OCI-LY3 (cell line): ENCODE results near the gene TM4SF5.

Experiments used
- H2AFZ ChIP-seq: fragments of 200-600, 300-600 bp; shearing (Covaris generic); 2 replicates; pipeline ENCODE4 v1.6.0; 2014; ENCODE audit warnings: antibody characterized with exemption, low read depth, low read length
- H3K27ac ChIP-seq: fragments of 200-600, 300-600 bp; sonication (generic); 2 replicates; pipeline ENCODE4 v1.5.1; 2014; ENCODE audit warnings: mild to moderate bottlenecking, low read length, moderate library complexity, mixed read lengths
- H3K27me3 ChIP-seq: fragments of 200-600, 300-600 bp; sonication (generic); 2 replicates; pipeline ENCODE4 v1.6.1; 2014; ENCODE audit warnings: low read depth, low read length, mixed read lengths
- H3K36me3 ChIP-seq: fragments of 200-600, 300-600 bp; sonication (generic); replicated peaks from 2 replicates; pipeline ENCODE3; 2014; ENCODE audit warnings: low read depth, low read length, mixed read lengths
- H3K4me1 ChIP-seq: fragments of 300-600, 200-600 bp; sonication (generic); 2 replicates; pipeline ENCODE4 v1.6.1; 2014; ENCODE audit warnings: low read length, mixed read lengths
- H3K4me2 ChIP-seq: fragments of 200-600, 300-600 bp; sonication (generic); 2 replicates; pipeline ENCODE4 v1.6.1; 2014; ENCODE audit warnings: low read length, mixed read lengths
- H3K4me3 ChIP-seq: fragments of 300-600, 200-600 bp; sonication (generic); 2 replicates; pipeline ENCODE4 v1.5.1; 2014; ENCODE audit warnings: antibody characterized with exemption, mild to moderate bottlenecking, low read length, moderate library complexity
- H3K79me2 ChIP-seq: fragments of 300-600, 200-600 bp; shearing (Covaris generic); 2 replicates; pipeline ENCODE4 v1.6.1; 2014; ENCODE audit warnings: mild to moderate bottlenecking, low read length, mixed read lengths
- H3K9ac ChIP-seq: fragments of 300-600, 200-600 bp; shearing (Covaris generic); 2 replicates; pipeline ENCODE4 v1.6.0; 2014; ENCODE audit warnings: mild to moderate bottlenecking, low read length, moderate library complexity
- H3K9me3 ChIP-seq: fragments of 200-600, 300-600 bp; shearing (Covaris generic); 2 replicates; pipeline ENCODE4 v1.6.1; 2014; ENCODE audit warnings: low read length, mixed read lengths; ENCODE audit not compliant: insufficient read depth
- H4K20me1 ChIP-seq: fragments of 200-600, 300-600 bp; sonication (generic); 2 replicates; pipeline ENCODE4 v1.6.1; 2016; ENCODE audit warnings: low read length, mixed read lengths; ENCODE audit not compliant: insufficient read depth
- EZH2phosphoT487 ChIP-seq: fragments of 200-600 bp; shearing (Covaris generic); IDR thresholded peaks from 2 replicates; pipeline ENCODE4 v1.6.1; 2018; ENCODE audit warnings: antibody characterized with exemption, mixed run types, low read depth
- TF ChIP-seq, protein P1 (sequence below): fragments of 200-600, 300-600 bp; sonication (generic); IDR thresholded peaks from 2 replicates; pipeline ENCODE4 v1.5.1; 2014; ENCODE audit warnings: antibody characterized with exemption, low read length, low read depth

TM4SF5 gene

DNA sequence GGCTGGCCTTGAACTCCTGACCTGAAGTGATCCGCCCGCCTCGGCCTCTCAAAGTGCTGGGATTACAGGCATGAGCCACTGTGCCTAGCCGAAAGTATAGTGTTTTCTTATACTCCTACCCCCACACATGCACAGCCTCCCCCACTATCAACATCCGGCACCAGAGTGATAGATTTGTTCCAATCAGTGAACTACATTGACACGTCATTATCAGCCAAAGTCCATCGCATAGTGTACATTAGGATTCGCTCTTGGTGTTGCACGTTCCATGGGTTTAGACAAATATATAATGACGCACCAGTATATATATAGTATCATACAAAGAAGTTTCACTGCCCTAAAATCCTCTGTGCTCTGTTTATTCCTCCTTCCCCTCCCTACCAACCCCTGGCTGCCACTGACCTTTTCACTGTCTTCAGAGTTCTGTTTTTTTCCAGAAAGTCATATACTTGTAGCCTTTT lies 11.9 kb upstream of the TM4SF5 start:
- Histone ChIP-seq H3K9ac (no peak overlapping the region), H4K20me1 (no peaks in the 10 kb centered on the region), H3K79me2 (no peaks in the 10 kb centered on the region), H3K4me3 (no peak overlapping the region), H2AFZ (no peak overlapping the region), H3K4me1 (no peaks in the 10 kb centered on the region), H3K27me3 (no peaks in the 10 kb centered on the region), H3K9me3 (no peaks in the 10 kb centered on the region), H3K4me2 (no peak overlapping the region), H3K36me3 (no peaks in the 10 kb centered on the region), H3K27ac (no peak overlapping the region)
- no peak for TF ChIP-seq EZH2phosphoT487

DNA sequence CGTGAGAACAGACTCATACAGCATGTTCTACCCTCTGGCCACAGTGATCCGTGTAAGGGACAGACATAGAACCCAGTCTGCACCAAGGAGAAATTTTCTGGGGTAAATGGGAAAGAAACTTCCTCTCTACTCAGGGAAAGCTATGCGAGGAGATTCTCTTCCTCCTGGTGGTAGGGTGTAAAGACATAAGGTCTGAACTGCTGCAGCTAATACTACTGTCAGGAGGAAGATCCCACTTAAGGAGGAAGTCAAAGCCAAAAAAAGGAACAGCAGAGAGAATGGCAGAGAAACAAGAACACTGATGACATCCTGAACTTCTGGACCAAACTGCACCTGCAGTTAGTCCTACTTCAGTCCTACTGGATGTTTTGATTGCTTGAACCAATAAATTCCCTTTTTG lies 7.1 kb upstream of the TM4SF5 start:
- Histone ChIP-seq H3K27ac (no peak overlapping the region), H3K4me1 (no peaks in the 10 kb centered on the region), H2AFZ (no peak overlapping the region), H3K27me3 (no peaks in the 10 kb centered on the region), H3K36me3 (no peaks in the 10 kb centered on the region), H3K9me3 (no peaks in the 10 kb centered on the region), H3K79me2 (no peaks in the 10 kb centered on the region), H3K4me2 (no peak overlapping the region), H4K20me1 (no peaks in the 10 kb centered on the region), H3K9ac (no peak overlapping the region), H3K4me3 (no peak overlapping the region)
- no peak for TF ChIP-seq EZH2phosphoT487
- TF ChIP-seq, protein P1, sequence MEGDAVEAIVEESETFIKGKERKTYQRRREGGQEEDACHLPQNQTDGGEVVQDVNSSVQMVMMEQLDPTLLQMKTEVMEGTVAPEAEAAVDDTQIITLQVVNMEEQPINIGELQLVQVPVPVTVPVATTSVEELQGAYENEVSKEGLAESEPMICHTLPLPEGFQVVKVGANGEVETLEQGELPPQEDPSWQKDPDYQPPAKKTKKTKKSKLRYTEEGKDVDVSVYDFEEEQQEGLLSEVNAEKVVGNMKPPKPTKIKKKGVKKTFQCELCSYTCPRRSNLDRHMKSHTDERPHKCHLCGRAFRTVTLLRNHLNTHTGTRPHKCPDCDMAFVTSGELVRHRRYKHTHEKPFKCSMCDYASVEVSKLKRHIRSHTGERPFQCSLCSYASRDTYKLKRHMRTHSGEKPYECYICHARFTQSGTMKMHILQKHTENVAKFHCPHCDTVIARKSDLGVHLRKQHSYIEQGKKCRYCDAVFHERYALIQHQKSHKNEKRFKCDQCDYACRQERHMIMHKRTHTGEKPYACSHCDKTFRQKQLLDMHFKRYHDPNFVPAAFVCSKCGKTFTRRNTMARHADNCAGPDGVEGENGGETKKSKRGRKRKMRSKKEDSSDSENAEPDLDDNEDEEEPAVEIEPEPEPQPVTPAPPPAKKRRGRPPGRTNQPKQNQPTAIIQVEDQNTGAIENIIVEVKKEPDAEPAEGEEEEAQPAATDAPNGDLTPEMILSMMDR: no peak

DNA sequence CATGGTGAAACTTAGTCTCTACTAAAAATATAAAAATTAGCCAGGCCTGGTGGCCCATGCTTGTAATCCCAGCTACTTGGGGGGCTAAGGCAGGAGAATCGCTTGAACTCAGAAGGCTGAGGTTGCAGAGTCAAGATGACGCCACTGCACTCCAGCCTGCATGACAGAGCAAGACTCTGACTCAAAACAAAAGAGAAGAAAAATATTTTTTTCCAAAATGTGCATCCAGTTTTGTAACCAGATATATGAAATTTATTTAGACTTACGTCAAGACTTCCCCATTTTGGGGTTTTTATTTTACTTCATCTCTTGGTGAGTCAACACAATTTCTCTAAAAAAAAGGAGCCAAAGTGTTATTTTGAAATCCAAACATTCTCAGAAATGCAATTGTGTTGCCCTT lies 5.5 kb upstream of the TM4SF5 start:
- no peak overlapping the region for H3K9ac ChIP-seq
- no peaks in the 10 kb centered on the region for H3K27me3 ChIP-seq
- H3K27ac ChIP-seq: no peak overlapping the region
- no peak overlapping the region for H3K4me2 ChIP-seq
- H2AFZ ChIP-seq: no peak overlapping the region
- no peak for TF ChIP-seq EZH2phosphoT487
- TF ChIP-seq, protein P1: no peak
- H3K36me3 ChIP-seq: no peaks in the 10 kb centered on the region
- H3K79me2 ChIP-seq: no peaks in the 10 kb centered on the region
- no peaks in the 10 kb centered on the region for H4K20me1 ChIP-seq
- H3K4me3 ChIP-seq: no peak overlapping the region
- no peaks in the 10 kb centered on the region for H3K9me3 ChIP-seq
- H3K4me1 ChIP-seq: no peaks in the 10 kb centered on the region

DNA sequence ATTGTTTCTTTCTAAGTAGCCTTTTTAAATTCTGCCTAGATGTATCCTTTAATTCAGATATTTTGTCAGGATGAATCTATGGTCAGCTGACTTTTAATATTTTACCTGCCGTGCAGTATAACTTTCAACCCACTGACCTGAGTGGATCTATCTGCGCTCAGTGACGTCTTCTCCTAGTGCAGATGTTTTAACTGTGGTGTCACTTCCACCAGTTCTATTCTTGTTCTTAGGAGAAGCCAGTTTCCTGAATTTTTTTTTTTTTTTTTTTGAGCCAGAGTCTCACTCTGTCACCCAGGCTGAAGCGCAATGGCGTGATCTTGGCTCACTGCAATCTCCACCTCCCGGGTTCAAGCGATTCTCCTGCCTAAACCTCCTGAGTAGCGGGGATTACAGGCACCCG lies 5.0 kb upstream of the TM4SF5 start:
- no peak for TF ChIP-seq EZH2phosphoT487
- TF ChIP-seq, protein P1: no peak
- H3K79me2 ChIP-seq: no peaks in the 10 kb centered on the region
- no peaks in the 10 kb centered on the region for H3K4me1 ChIP-seq
- no peak overlapping the region for H3K4me3 ChIP-seq
- H3K9me3 ChIP-seq: no peaks in the 10 kb centered on the region
- no peak overlapping the region for H3K9ac ChIP-seq
- H3K36me3 ChIP-seq: no peaks in the 10 kb centered on the region
- H3K4me2 ChIP-seq: no peak overlapping the region
- no peak overlapping the region for H3K27ac ChIP-seq
- H4K20me1 ChIP-seq: no peaks in the 10 kb centered on the region
- H2AFZ ChIP-seq: no peak overlapping the region
- no peaks in the 10 kb centered on the region for H3K27me3 ChIP-seq

DNA sequence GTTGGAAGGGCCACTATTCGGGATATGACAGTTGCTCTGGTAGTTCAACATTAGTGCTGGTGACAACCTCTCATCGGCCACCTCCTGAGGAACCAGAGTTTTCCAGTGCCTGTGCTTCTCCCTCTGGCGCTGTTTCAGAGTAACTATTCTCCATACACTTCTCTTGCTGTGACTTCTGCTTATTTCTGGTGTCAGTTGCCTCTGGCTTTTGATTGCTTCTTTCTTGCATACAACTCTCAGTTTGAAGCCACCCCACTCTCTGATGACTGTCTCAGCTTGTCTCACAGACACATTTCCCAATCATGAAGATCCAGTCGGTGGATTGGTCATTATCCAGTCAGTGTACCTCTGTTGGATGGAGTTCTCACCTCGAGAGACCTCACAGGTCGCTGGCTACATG lies 3.4 kb upstream of the TM4SF5 start:
- no peaks in the 10 kb centered on the region for H4K20me1 ChIP-seq
- no peak overlapping the region for H3K9ac ChIP-seq
- no peaks in the 10 kb centered on the region for H3K27me3 ChIP-seq
- H3K36me3 ChIP-seq: no peaks in the 10 kb centered on the region
- no peak overlapping the region for H3K4me3 ChIP-seq
- TF ChIP-seq, protein P1: no peak
- no peak for TF ChIP-seq EZH2phosphoT487
- H3K4me2 ChIP-seq: no peak overlapping the region
- no peak overlapping the region for H2AFZ ChIP-seq
- H3K4me1 ChIP-seq: no peaks in the 10 kb centered on the region
- H3K9me3 ChIP-seq: no peaks in the 10 kb centered on the region
- no peak overlapping the region for H3K27ac ChIP-seq
- H3K79me2 ChIP-seq: no peaks in the 10 kb centered on the region
